HEK293 (cell line): Measurements from ENCODE around the gene SHROOM4.

Source experiments
- CTCF ChIA-PET: fragments of 350-600 bp; formaldehyde crosslinking; extraction: SDS; loops from one replicate; lab custom pipeline; 2021; ENCODE audit warnings: antibody characterized with exemption; lab: Yijun Ruan, JAX
- POLR2A ChIA-PET: fragments of 300-600 bp; formaldehyde crosslinking; extraction: SDS; loops from one replicate; lab custom pipeline; 2020; ENCODE audit warnings: antibody characterized with exemption, inconsistent platforms; lab: Yijun Ruan, JAX
- H3K27ac ChIP-seq: fragments of 200-500 bp; sonication (Bioruptor generic); 2 replicates; pipeline ENCODE4 v1.5.1; 2014; ENCODE audit warnings: low read depth, low read length, control low read depth, inconsistent platforms; ENCODE audit errors: extremely low read depth
- H3K36me3 ChIP-seq, 2 experiments: fragments of 200-500 bp in 1 of 2; sonication (Bioruptor generic) in 1 of 2; 1 replicate in 1 of 2; 2 replicates in 1 of 2; pipeline ENCODE4 v1.5.1; 2014 to 2017; ENCODE audit warnings: inconsistent platforms in 2 of 2, low read length in 2 of 2; ENCODE audit not compliant: control insufficient read depth in 2 of 2, insufficient read depth in 1 of 2
- H3K4me1 ChIP-seq: fragments of 200-500 bp; sonication (Bioruptor generic); 2 replicates; pipeline ENCODE4 v1.5.1; 2014; ENCODE audit warnings: mild to moderate bottlenecking, low read length, inconsistent platforms; ENCODE audit not compliant: control insufficient read depth, insufficient read depth
- H3K4me3 ChIP-seq: 2 replicates; pipeline ENCODE4 v1.5.1; 2011; ENCODE audit warnings: low read depth, mild to moderate bottlenecking, control low read depth, low read length, moderate library complexity
- H3K9me3 ChIP-seq: fragments of 200-500 bp; sonication (Bioruptor generic); 2 replicates; pipeline ENCODE4 v1.5.1; 2014; ENCODE audit warnings: low read depth, low read length, inconsistent platforms; ENCODE audit not compliant: control insufficient read depth, insufficient read depth
- GFI1B ChIP-seq: fragments of 450-650 bp; formaldehyde crosslinking; IDR thresholded peaks from 2 replicates; pipeline ENCODE4 v1.5.1; 2016; ENCODE audit warnings: missing biosample characterization, missing genetic modification characterization
- HOXC10 ChIP-seq: sonication (generic); formaldehyde crosslinking; IDR thresholded peaks from 2 replicates; pipeline ENCODE4 v1.8.1; 2023; ENCODE audit warnings: mild to moderate bottlenecking, missing genetic modification reagents
- PRDM1 ChIP-seq: fragments of 450-650 bp; formaldehyde crosslinking; IDR thresholded peaks from 2 replicates; pipeline ENCODE4; 2016; ENCODE audit warnings: missing biosample characterization, missing genetic modification characterization
- PRDM2 ChIP-seq: fragments of 450-650 bp; formaldehyde crosslinking; IDR thresholded peaks from 2 replicates; pipeline ENCODE4 v1.5.1; 2016; ENCODE audit warnings: missing biosample characterization, missing genetic modification characterization, borderline replicate concordance
- SP2 ChIP-seq: fragments of 450-650 bp; formaldehyde crosslinking; IDR thresholded peaks from 2 replicates; pipeline ENCODE4 v1.5.1; 2016; ENCODE audit warnings: missing biosample characterization, missing genetic modification characterization
- ZBTB21 ChIP-seq: fragments of 450-650 bp; formaldehyde crosslinking; IDR thresholded peaks from 2 replicates; pipeline ENCODE4 v1.5.1; 2017; ENCODE audit warnings: missing biosample characterization, missing genetic modification characterization
- ZFP3 ChIP-seq: fragments of 450-650 bp; formaldehyde crosslinking; IDR thresholded peaks from 2 replicates; pipeline ENCODE4 v1.5.1; 2016; ENCODE audit warnings: low read depth, missing biosample characterization, missing genetic modification characterization
- ZNF146 ChIP-seq: fragments of 450-650 bp; formaldehyde crosslinking; IDR thresholded peaks from 2 replicates; pipeline ENCODE4 v1.5.1; 2016; ENCODE audit warnings: missing biosample characterization, missing genetic modification characterization
- ZNF148 ChIP-seq: fragments of 450-650 bp; formaldehyde crosslinking; IDR thresholded peaks from 2 replicates; pipeline ENCODE4 v1.5.0; 2017; ENCODE audit warnings: missing biosample characterization, missing genetic modification characterization, borderline replicate concordance
- ZNF221 ChIP-seq: fragments of 450-650 bp; formaldehyde crosslinking; IDR thresholded peaks from 2 replicates; pipeline ENCODE4 v1.5.1; 2017; ENCODE audit warnings: missing biosample characterization, missing genetic modification characterization, borderline replicate concordance
- ZNF292 ChIP-seq: fragments of 450-650 bp; formaldehyde crosslinking; IDR thresholded peaks from 2 replicates; pipeline ENCODE4 v1.5.1; 2016; ENCODE audit warnings: low read depth, missing biosample characterization, missing genetic modification characterization, borderline replicate concordance
- ZNF311 ChIP-seq: fragments of 450-650 bp; formaldehyde crosslinking; IDR thresholded peaks from 2 replicates; pipeline ENCODE4 v1.5.1; 2017; ENCODE audit warnings: missing biosample characterization, missing genetic modification characterization, borderline replicate concordance
- ZNF335 ChIP-seq: fragments of 450-650 bp; formaldehyde crosslinking; conservative IDR thresholded peaks from 2 replicates; pipeline ENCODE4 v1.5.1; 2016; ENCODE audit warnings: missing biosample characterization, missing genetic modification characterization
- ZNF433 ChIP-seq: fragments of 450-650 bp; formaldehyde crosslinking; IDR thresholded peaks from 2 replicates; pipeline ENCODE4 v1.5.1; 2016; ENCODE audit warnings: missing biosample characterization, missing genetic modification characterization, low read depth
- ZNF514 ChIP-seq: fragments of 450-650 bp; formaldehyde crosslinking; IDR thresholded peaks from 2 replicates; pipeline ENCODE4 v1.5.1; 2016; ENCODE audit warnings: missing biosample characterization, missing genetic modification characterization
- ZNF561 ChIP-seq: fragments of 450-650 bp; IDR thresholded peaks from 2 replicates; pipeline ENCODE4 v1.5.1; 2018; ENCODE audit warnings: missing biosample characterization, missing genetic modification characterization, borderline replicate concordance
- ZNF785 ChIP-seq: fragments of 450-650 bp; formaldehyde crosslinking; IDR thresholded peaks from 2 replicates; pipeline ENCODE4 v1.5.1; 2016; ENCODE audit warnings: missing biosample characterization, missing genetic modification characterization
- ZNF830 ChIP-seq: fragments of 450-650 bp; IDR thresholded peaks from 2 replicates; pipeline ENCODE4 v1.5.0; 2018; ENCODE audit warnings: missing biosample characterization, missing genetic modification characterization, low read depth, mild to moderate bottlenecking, moderate library complexity

The SHROOM4 gene

GRCh38 chrX:50635817-50636365 lies 178.1 kb downstream of the SHROOM4 start:
- H3K36me3 ChIP-seq: no peaks in the 10 kb centered on the region

GRCh38 chrX:50635162-50635561 lies 178.8 kb downstream of the SHROOM4 start:
- no peak for TF ChIP-seq ZNF335 (tag by site-specific recombination)
- no peak for TF ChIP-seq ZFP3 (tag by site-specific recombination)
- no peak for TF ChIP-seq PRDM1
- no peak for TF ChIP-seq ZNF433
- TF ChIP-seq ZNF785: no peak
- TF ChIP-seq HOXC10 (CRISPR knock-in tag): no peak
- no peak for TF ChIP-seq ZNF830 (tag by site-specific recombination)
- no peak for TF ChIP-seq ZNF292 (tag by site-specific recombination)
- TF ChIP-seq ZNF221 (tag by site-specific recombination): no peak
- TF ChIP-seq ZNF561: no peak
- no peak for TF ChIP-seq ZNF311
- no peak for TF ChIP-seq ZNF148 (tag by site-specific recombination)
- TF ChIP-seq, all 188 proteins: peak for 0

More at GRCh38 chrX:50635817-50636365, 178.1 kb downstream of the SHROOM4 start:
- H3K9me3 ChIP-seq: no peaks in the 10 kb centered on the region
- H3K4me3 ChIP-seq: no peak overlapping the region
- POLR2A ChIA-PET: no interaction called here
- no peak overlapping the region for H3K27ac ChIP-seq
- TF ChIP-seq ZNF146 (tag by site-specific recombination): no peak
- no peak for TF ChIP-seq PRDM1
- peak; percentile 59; the same call in 1 of the 2 replicates for TF ChIP-seq GFI1B
- H3K4me1 ChIP-seq: no peaks in the 10 kb centered on the region
- CTCF ChIA-PET: interaction anchor here (0.5 to 0.6 kb wide), 2 partner anchors 15 to 903 kb away, joined by 4 to 5 read pairs; no protein-coding TSS in a partner anchor

GRCh38 chrX:50629774-50630173 lies 184.2 kb downstream of the SHROOM4 start:
- Histone ChIP-seq H3K36me3 (no peaks in the 10 kb centered on the region), H3K27ac (no peak overlapping the region), H3K4me1 (no peaks in the 10 kb centered on the region), H3K9me3 (no peaks in the 10 kb centered on the region), H3K4me3 (no peak overlapping the region)
- ChIA-PET CTCF (interaction anchor here (0.6 kb wide), 1 partner anchor 175 kb away, joined by 6 read pairs; no protein-coding TSS in a partner anchor), POLR2A (no interaction called here)
- no peak for TF ChIP-seq PRDM2 (tag by site-specific recombination)
- no peak for TF ChIP-seq ZNF514 (tag by site-specific recombination)
- no peak for TF ChIP-seq SP2 (tag by site-specific recombination)
- no peak for TF ChIP-seq ZBTB21 (tag by site-specific recombination)

More at GRCh38 chrX:50635162-50635561, 178.8 kb downstream of the SHROOM4 start:
- H3K9me3 ChIP-seq: no peaks in the 10 kb centered on the region
- H3K36me3 ChIP-seq: no peaks in the 10 kb centered on the region
- H3K27ac ChIP-seq: no peak overlapping the region
- CTCF ChIA-PET: no interaction called here
- POLR2A ChIA-PET: no interaction called here
- no peak overlapping the region for H3K4me3 ChIP-seq
- H3K4me1 ChIP-seq: no peaks in the 10 kb centered on the region
